HG03457 (cell line): ENCODE measurements around the gene BLOC1S4.
"Not testable (repeated sequence)": the region's sequence is repeated elsewhere in the genome, so short reads cannot be mapped to it uniquely, and the experiment has no call there.

ENCODE experiments used
- ATAC-seq: cut with Tn5 transposase; IDR thresholded peaks from one replicate; pipeline ENCODE4 v1.9.1; 2021; ENCODE audit warnings: moderate number of reproducible peaks; ENCODE audit not compliant: unreplicated experiment

The BLOC1S4 gene, protein sequence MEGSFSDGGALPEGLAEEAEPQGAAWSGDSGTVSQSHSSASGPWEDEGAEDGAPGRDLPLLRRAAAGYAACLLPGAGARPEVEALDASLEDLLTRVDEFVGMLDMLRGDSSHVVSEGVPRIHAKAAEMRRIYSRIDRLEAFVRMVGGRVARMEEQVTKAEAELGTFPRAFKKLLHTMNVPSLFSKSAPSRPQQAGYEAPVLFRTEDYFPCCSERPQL

DNA sequence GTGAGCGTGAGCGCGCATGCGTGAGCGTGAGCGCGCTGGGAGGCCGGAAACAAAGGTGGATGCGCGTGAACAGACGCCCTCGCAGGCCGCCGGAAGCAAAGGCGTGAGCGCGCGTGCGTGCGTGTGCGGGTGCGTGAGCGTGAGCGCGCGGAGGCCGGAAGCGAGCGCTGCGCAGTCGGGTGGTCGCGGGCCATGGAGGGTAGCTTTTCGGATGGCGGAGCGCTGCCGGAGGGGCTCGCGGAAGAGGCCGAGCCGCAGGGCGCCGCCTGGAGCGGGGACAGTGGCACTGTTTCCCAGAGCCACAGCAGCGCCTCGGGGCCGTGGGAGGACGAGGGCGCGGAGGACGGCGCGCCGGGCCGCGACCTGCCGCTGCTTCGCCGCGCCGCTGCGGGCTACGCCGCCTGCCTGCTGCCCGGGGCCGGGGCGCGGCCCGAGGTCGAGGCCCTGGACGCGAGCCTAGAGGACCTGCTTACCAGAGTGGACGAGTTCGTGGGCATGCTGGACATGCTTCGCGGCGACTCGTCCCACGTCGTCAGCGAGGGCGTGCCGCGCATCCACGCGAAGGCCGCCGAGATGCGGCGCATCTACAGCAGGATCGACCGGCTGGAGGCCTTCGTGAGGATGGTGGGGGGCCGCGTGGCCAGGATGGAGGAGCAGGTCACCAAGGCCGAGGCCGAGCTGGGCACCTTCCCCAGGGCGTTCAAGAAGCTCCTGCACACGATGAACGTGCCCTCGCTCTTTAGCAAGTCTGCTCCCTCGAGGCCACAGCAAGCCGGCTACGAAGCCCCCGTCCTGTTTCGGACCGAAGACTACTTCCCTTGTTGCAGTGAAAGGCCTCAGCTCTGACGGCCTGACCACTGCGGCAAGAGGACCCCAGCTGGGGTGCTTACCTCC lies at the start of gene BLOC1S4:
Gene BLOC1S4 (plus strand): TSS at position 157 of the 894 bp plus-strand sequence. CDS start 36 bp downstream, at position 193.
- peak; percentile 59 for ATAC-seq

DNA sequence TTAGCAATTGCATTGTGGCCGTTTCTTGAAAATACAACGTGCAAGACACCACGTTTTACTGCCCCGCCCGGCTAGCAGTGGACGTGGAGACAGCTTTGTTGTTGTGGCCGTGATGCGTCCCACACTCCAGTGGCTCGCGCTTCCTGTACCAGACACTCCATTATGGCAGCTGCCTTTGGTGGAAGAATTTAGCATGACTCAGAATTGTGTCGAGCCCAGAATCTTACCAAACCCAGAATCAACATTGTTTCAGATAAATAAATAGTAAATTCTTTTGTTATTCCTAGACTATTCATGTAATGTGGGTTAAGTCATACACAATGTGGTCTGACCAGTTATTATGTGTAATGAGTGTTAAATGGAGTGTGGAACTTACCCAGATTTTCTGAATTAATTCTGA lies 47.6 kb upstream of the BLOC1S4 start:
- no peak for ATAC-seq

DNA sequence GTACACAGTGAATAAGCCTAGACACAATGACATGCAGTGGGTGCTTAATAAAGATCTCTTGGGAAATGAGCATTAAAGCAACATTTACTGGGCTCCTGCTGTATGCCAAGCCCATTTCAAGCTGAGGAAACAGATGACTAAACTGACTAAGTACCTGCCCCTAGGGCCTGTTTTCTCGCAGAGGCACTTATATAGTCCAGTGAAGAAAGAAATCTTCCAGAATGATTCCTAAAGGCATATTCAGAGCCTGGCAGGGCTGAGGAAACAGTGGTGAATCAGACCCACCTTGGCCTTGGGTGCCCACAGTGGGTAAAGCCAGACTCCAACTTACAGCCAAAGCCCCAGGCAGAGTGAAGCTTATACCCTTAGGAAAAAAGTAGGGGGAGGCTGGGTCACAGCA lies 44.3 kb upstream of the BLOC1S4 start:
- ATAC-seq, result no peak

DNA sequence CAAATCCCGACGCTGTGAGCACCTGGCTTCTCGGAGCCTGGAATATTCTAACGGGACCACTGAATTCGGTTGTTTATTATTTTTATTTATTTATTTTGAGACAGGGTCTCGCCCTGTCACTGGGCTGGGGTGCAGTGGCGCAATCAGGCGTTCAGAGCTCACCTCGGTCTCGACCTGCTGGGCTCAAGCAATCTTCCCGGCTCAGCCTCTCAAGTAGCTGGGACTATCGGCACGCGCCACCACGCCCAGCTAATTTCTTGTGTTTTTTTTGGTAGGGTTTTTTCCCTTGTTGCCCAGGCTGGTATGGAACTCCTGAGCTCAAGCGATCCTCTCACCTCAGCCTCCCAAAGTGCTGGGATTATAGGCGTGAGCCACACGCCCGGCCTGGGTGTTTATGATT lies 43.8 kb upstream of the BLOC1S4 start:
- ATAC-seq, result no peak

DNA sequence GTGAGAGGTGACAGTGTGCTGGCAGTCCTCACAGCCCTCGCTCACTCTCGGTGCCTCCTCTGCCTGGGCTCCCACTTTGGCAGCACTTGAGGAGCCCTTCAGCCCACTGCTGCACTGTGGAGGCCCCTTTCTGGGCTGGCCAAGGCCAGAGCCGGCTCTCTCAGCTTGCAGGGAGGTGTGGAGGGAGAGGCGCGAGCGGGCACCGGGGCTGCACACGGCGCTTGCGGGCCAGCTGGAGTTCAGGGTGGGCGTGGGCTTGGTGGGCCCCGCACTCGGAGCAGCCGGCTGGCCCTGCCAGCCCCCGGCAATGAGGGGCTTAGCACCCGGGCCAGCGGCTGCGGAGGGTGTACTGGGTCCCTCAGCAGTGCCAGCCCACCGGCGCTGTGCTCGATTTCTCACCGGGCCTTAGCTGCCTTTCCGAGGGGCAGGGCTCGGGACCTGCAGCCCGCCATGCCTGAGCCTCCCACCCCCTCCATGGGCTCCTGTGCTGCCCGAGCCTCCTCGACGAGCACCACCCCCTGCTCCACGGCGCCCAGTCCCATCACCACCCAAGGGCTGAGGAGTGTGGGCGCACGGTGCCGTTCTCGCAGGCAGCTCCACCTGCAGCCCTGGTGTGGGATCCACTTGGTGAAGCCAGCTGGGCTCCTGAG lies 43.3 kb upstream of the BLOC1S4 start:
- not testable (repeated sequence) for ATAC-seq

DNA sequence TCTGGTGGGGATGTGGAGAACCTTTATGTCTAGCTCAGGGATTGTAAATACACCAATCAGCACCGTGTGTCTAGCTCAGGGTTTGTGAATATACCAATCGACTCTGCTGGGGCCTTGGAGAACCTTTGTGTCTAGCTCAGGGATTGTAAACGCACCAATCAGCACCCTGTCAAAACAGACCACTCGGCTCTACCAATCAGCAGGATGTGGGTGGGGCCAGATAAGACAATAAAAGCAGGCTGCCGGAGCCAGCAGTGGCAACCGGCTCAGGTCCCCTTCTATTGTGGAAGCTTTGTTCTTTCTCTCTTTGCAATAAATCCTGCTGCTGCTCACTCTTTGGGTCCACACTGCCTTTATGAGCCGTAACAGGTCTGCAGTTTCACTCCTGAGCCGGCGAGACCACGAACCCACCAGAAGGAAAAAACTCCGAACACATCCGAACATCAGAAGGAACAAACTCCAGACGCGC lies 42.7 kb upstream of the BLOC1S4 start:
- not testable (repeated sequence) for ATAC-seq

DNA sequence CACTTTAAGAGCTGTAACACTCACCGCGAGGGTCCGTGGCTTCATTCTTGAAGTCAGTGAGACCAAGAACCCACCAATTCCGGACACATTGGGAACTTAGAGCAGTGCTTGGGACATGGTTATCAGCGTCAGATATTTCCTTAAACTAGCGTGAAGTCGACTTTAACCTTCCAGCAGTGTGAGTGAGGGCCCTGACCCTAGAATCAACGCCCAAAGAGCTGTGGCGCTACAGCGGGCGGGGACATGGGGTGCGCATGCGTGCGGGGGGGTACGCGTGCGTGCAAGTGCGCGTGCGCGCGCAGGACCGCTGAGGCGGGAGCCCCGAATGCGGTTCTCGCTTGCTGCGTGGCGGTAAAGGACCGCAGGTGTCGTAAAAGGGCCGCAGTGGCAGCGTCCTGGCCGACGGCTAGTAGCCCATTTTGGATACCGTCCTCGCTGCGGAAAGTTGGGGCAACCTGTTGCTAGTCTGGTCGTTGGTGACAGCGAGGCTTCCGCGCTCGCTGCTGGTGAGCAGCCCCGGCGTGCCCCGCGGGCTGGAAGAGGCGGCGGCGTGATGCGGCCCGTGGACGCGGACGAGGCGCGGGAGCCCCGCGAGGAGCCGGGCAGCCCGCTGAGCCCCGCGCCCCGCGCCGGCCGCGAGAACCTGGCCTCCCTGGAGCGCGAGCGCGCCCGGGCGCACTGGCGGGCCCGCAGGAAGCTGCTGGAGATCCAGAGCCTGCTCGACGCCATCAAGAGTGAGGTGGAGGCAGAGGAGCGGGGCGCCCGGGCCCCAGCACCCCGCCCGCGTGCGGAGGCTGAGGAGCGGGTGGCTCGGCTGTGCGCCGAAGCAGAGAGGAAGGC lies 42.1 kb upstream of the BLOC1S4 start:
- ATAC-seq, result peak; percentile 69

DNA sequence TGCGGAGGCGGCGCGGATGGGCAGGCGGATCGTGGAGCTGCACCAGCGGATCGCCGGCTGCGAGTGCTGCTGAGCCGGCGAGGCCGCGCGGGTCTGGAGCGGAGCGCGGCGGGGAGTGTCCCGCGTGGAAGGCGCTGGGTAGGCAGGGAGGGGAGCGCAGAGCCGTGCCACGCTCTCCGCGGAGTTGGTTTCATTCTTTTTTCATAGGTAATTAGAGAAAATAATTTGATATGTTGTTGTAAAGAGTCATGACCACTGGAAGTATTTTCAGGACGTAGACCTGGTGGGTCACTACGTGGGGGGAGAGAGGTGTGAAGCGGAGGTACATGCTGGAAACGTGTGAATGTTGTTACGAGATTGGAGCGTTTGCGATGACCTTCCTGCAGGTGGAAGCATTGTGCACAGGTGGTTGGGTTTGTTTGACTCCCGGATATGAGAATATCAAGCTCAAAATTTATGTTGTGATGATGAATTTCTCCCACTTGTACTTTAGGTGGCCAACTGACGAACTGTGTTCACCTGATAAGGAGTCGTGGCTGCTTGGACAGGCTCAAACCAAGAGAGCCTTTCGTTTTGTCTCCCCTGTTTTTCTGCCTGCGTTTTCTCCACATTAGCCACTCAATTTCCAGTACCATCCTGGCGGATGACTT lies 41.3 kb upstream of the BLOC1S4 start:
- ATAC-seq, result peak; percentile 19

DNA sequence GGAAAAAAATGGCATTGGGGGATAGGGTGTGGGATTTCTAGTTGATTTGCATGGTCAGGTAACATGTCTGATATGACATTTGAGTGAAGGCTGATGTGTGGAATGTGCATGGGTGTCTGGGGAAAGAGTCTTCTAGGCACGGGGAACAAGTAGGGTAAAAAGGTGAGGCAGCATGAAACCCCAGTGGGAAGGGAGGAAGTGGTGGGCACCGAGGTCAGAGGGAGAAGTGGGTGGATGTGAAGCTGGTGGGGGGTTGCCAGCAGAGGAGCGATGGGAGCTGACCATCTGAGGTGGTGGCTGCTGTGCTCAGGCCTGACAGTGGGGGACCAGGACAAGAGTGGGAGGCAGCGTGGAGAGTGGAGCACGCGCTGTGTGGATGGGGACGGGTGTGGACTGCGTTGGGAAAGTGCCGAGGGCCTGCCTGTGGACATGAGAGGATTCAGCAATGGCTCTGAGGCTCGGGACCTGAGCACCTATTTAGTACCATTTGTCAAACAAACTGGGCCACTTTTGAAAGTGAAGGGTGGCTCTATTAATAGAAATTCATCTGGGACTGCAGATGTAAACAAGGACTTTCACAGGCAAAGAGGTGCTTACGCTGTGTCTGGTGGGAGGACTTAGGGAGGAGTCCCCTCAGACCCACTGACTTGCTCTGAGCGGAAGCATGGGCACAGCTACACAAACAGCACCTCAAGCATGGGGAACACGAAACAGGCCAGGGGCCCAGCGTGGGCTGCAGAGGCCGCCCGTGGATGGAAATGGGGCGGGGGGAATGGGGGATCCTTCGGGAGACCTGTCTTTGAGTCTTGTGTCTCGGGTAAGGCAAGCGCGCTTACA lies 39.0 kb upstream of the BLOC1S4 start:
- ATAC-seq, result no peak

DNA sequence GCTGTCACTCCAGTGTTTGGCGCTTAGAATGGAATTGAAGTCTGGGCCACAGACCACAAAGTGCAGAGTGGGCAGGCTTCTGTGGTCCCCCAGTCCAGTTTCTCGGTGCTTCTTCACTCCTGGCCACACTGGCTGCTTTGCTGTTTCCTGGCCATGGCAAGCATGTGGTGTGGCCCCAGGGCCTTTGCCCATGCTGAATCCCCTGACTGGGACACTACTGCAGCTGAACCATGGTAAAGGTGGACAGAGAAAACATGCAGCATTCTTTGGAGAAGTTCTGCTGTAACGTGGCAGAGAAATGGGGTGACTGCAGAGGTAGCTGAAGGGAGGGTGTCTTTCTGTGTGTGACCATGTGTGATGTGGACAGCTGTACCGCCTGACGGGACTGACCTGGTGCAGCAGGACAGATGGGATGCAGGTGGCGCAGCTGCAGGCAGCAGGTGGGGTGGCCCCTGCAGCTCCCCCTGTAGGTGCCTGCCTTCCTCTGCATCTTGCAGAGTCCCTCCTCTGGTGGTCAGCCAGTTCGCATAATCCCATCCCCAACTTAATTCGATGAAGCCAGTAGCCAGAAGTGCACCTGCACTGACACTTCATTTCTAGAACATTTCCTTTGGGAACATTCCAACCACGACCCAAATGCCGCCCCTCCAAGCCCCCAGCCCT lies 35.5 kb upstream of the BLOC1S4 start:
- no peak for ATAC-seq

DNA sequence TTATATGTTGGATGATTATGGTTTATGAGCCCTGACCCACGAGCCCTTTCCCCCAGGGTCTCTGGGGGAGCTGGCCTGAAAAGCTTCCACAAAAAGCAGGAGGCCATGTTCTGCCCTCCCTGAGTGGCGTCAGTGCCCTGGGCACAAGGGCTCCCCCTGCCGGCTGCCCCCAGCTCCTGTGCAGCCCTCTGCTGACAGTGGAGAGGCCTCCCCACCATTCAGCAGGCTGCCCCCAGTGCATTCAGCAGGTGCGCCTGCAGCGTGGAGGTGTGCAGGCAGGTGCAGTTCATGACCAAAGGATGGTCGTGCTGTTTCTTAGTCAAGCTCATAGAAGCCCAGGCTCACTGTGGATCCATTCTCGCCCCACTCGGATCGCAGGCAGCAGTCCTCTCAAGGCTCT lies 34.8 kb upstream of the BLOC1S4 start:
- ATAC-seq, result no peak

DNA sequence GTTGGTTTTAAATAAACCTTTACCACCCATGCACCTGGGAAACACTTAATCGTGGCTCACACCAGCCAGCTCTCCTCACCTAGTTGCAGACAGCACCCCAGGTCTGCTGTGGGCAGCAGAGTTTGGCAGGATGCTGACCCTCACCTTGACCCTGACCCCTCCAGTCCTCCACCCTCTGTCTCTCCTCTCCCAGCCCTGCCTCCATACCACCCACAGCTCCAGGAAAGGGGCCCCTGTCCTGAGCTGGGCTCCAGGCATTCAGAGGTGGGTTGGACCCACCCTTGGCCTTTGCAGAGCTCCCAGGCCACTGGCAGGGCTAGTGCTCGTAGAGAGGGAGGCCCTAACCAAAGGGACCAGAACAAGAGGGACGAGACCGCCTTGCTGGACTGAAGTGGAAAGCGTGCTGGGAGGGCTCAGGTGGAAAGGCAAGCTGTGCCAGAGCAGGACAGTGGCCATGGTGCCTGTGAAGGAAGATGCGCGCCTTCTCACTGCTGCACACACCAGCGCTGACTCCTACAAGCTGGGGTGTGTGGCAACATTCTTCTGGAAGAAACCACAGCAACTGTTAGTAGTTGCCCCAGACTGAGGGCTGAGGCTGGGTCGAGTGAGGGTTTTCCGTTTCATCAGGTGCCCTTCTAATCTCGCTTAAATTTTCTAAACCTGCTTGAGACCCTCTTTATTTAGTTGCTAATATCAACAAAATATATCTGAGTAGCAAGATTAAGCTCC lies 32.9 kb upstream of the BLOC1S4 start:
- ATAC-seq, result no peak

DNA sequence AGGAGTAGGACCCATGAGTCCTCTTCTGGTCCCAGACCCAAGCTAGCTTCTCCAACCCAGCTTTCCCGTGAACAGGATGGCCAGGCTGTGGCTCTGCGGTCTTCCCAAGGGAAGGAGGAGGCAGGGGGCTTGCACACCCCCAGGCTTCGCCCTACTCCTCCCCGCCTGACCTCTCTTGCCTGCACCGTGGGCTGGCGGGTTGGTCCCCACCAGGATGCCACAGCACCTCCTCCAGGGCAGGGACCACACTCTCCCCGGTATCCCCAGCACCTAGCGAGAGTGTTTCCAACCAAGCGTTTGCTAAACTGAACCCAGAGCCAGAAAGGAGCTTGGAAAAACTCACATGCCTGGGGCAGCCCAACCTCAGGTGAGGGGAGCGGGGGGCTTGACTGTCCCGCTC lies 31.3 kb upstream of the BLOC1S4 start:
- ATAC-seq, result no peak

DNA sequence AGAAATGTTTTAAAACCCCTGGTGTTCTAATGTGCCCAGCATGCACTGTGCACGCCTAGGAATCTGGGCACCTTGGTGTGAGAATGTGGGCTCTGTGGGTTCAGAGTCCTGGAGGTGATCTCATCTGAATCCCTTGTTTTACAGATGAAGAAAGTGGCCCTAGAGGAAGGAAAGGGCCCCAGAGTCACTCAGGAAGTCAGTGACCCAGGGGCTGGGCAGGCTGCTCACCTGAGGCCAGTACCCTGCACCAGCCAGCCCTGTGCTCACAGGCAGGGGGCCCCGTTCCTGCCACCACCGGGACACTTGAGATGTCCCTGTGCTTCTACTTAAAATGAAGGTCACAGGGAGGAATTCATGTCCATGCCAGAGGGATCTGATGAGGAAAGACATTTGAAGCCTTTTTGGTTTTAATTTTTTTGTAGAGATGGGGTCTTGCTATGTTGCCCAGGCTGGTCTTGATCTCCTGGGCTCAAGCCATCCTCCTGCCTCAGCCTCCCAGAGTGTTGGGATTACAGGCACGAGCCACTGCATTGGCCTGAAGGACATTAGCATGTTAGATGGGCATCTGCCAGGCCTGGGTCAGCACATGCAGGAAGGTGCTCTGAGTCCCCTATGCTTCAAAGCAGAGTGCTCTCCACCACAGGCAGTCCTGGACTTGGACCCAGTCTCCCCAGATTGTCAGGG lies 29.7 kb upstream of the BLOC1S4 start:
- ATAC-seq, result no peak

DNA sequence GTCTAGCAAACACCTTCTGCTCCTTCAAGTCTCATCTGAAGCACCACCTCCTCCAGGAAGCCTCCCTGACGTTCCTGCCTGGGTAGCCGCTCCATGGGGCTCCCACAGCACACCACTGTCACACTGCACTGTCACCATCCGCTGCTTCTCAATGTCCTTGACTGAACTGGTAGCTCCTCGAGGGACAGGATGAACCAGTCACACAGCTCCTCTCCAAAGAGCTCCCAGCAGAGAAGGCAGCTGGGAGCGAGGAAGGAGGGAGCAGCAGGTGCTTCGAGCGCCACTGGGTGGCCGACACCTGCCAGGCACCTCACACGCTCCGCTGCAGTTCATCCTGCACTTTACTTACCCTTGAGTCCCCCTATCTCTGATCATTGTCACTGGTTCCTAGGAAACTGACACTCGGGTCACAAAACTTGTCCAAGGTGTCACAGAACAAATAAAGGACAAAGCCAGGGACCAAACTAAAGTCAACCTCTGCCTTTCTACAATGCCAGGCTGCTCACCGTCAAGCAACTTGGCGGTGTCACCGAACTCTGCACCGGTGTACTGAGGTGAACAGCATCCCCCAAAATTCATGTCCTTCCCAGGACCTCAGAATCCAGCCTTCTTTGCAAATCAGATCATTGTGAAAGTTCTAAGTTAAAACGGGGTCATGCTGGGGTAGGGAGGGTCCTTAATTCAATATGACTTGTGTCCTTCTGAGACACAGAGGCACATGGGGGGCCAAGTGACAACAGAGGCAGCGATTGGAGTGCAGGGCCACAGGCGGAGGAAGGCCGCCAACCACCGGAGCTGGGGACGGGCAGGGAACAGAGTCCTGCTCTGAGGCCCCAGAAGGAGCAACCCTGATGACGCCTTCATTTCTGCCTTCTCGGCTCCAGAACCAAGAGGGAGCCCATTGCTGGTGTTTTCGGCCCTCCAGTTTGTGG lies 27.8 kb upstream of the BLOC1S4 start:
- no peak for ATAC-seq

DNA sequence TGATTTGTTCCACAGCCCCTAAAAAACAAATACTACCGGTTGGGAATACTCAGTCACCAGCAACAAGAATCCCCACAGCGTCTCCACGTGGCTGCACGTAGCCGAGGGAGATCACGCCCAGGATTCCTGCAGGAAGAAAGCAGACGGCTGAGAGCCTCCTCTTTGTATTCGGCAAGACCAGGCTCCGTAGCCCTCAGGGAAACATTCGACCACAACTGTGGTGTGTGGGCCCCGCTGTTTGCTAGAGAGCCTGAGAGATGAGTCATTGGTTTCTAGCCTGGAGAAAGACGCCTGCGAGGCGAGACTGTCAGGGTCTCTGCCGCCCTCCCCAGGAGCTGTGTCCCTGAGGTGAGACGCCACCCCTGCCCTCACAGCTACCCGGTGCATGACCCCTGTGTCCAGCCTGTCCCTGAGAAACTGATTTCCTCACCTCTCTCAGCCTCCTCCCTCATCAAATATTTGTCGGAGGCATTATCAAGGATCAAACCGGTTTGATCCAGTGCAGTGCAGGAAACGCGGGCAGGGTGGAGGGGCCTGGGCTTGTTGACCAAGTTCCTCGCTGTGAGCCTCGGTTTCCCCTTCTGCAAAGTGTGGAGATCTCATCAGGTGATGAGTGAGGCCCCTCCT lies 27.0 kb upstream of the BLOC1S4 start:
- ATAC-seq, result peak; percentile 56
